DND-41 (cell line): Measurements from ENCODE around the gene EYS.

Experiments used
- ATAC-seq: fragments of 200-7000 bp; cut with Tn5 transposase; 3 replicates; pipeline ENCODE4 v1.9.1; 2021; ENCODE audit warnings: low read depth; ENCODE audit not compliant: insufficient read depth
- DNase-seq: peaks from one replicate; pipeline ENCODE4 v3.0.0-alpha.2; 2020
- H2AFZ ChIP-seq: 2 replicates; pipeline ENCODE4 v1.6.0; 2012; ENCODE audit warnings: low read depth, low read length
- H3K27ac ChIP-seq: 2 replicates; pipeline ENCODE4 v1.5.1; 2012; ENCODE audit warnings: low read length, inconsistent platforms
- H3K27me3 ChIP-seq: fragments of 200-600 bp; sonication (generic); 2 replicates; pipeline ENCODE4 v1.6.0; 2012; ENCODE audit warnings: low read length, mild to moderate bottlenecking, inconsistent platforms; ENCODE audit not compliant: insufficient read depth, poor library complexity
- H3K36me3 ChIP-seq: 2 replicates; pipeline ENCODE4 v1.5.1; 2012; ENCODE audit warnings: low read length, inconsistent platforms; ENCODE audit not compliant: insufficient read depth
- H3K4me1 ChIP-seq: 2 replicates; pipeline ENCODE4 v1.5.1; 2012; ENCODE audit warnings: mild to moderate bottlenecking, low read length; ENCODE audit not compliant: insufficient read depth
- H3K4me2 ChIP-seq: 2 replicates; pipeline ENCODE4 v1.6.0; 2012; ENCODE audit warnings: mild to moderate bottlenecking, moderate library complexity, low read length, inconsistent platforms; ENCODE audit not compliant: insufficient read depth
- H3K4me3 ChIP-seq, 2 experiments: fragments of 200-600 bp in 1 of 2; shearing (Covaris generic) in 1 of 2; 2 replicates each; pipeline ENCODE4 v1.5.1; 2012 to 2016; ENCODE audit warnings: inconsistent platforms in 2 of 2, low read length in 2 of 2, mild to moderate bottlenecking in 2 of 2, low read depth in 1 of 2, moderate library complexity in 1 of 2
- H3K79me2 ChIP-seq: 2 replicates; pipeline ENCODE4 v1.6.0; 2012; ENCODE audit warnings: low read length, inconsistent platforms; ENCODE audit not compliant: insufficient read depth
- H3K9ac ChIP-seq: 2 replicates; pipeline ENCODE4 v1.6.0; 2012; ENCODE audit warnings: low read depth, mild to moderate bottlenecking, inconsistent platforms, low read length, moderate library complexity
- H3K9me3 ChIP-seq: 2 replicates; pipeline ENCODE4 v1.5.1; 2012; ENCODE audit warnings: low read length, moderate library complexity, mild to moderate bottlenecking, inconsistent platforms; ENCODE audit not compliant: insufficient read depth, severe bottlenecking
- H4K20me1 ChIP-seq: 2 replicates; pipeline ENCODE4 v1.6.0; 2012; ENCODE audit warnings: low read length; ENCODE audit not compliant: insufficient read depth
- EZH2 ChIP-seq: IDR thresholded peaks from 3 replicates; pipeline ENCODE4 v1.6.1; 2012; ENCODE audit warnings: borderline replicate concordance, low read depth, mild to moderate bottlenecking, moderate library complexity, low read length, inconsistent platforms; ENCODE audit not compliant: severe bottlenecking
- TF ChIP-seq, protein P1 (sequence below): IDR thresholded peaks from 2 replicates; pipeline ENCODE4 v1.5.1; 2012; ENCODE audit warnings: borderline replicate concordance, low read length, moderate library complexity, mild to moderate bottlenecking; ENCODE audit not compliant: poor library complexity, severe bottlenecking; ENCODE audit errors: extremely low read depth

EYS gene

GRCh38 chr6:63789699-63790098, 1917.3 kb downstream of the EYS start:
- no peaks in the 10 kb centered on the region for H3K4me1 ChIP-seq
- DNase-seq (no peak), ATAC-seq (no peak)
- no peak overlapping the region for H3K4me2 ChIP-seq
- H3K79me2 ChIP-seq, result no peaks in the 10 kb centered on the region
- H3K4me3 ChIP-seq, result no peak overlapping the region
- TF ChIP-seq EZH2, result no peak
- TF ChIP-seq, protein P1, sequence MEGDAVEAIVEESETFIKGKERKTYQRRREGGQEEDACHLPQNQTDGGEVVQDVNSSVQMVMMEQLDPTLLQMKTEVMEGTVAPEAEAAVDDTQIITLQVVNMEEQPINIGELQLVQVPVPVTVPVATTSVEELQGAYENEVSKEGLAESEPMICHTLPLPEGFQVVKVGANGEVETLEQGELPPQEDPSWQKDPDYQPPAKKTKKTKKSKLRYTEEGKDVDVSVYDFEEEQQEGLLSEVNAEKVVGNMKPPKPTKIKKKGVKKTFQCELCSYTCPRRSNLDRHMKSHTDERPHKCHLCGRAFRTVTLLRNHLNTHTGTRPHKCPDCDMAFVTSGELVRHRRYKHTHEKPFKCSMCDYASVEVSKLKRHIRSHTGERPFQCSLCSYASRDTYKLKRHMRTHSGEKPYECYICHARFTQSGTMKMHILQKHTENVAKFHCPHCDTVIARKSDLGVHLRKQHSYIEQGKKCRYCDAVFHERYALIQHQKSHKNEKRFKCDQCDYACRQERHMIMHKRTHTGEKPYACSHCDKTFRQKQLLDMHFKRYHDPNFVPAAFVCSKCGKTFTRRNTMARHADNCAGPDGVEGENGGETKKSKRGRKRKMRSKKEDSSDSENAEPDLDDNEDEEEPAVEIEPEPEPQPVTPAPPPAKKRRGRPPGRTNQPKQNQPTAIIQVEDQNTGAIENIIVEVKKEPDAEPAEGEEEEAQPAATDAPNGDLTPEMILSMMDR, result no peak
- H3K36me3 ChIP-seq, result no peaks in the 10 kb centered on the region
- no peaks in the 10 kb centered on the region for H4K20me1 ChIP-seq
- H3K27ac ChIP-seq, result no peak overlapping the region
- H3K9me3 ChIP-seq, result no peaks in the 10 kb centered on the region
- no peaks in the 10 kb centered on the region for H3K27me3 ChIP-seq
- no peak overlapping the region for H2AFZ ChIP-seq
- no peak overlapping the region for H3K9ac ChIP-seq

- H3K9me3 ChIP-seq, result no peaks in the 10 kb centered on the region
- H2AFZ ChIP-seq, result no peak overlapping the region
- no peaks in the 10 kb centered on the region for H3K27me3 ChIP-seq
- no peaks in the 10 kb centered on the region for H3K4me1 ChIP-seq
- no peak for ATAC-seq
- H3K79me2 ChIP-seq, result no peaks in the 10 kb centered on the region
- no peaks in the 10 kb centered on the region for H3K36me3 ChIP-seq
- TF ChIP-seq, protein P1, result no peak
- no peak for TF ChIP-seq EZH2
- no peak overlapping the region for H3K27ac ChIP-seq
- no peaks in the 10 kb centered on the region for H4K20me1 ChIP-seq
- no peak for DNase-seq
- H3K4me2 ChIP-seq, result no peak overlapping the region
- H3K9ac ChIP-seq, result no peak overlapping the region
- H3K4me3 ChIP-seq, result no peak overlapping the region
Measured at GRCh38 chr6:63788569-63788968, 1918.5 kb downstream of the EYS start.

GRCh38 chr6:63787021-63787420, 1920.0 kb downstream of the EYS start:
- no peaks in the 10 kb centered on the region for H3K9me3 ChIP-seq
- H2AFZ ChIP-seq, result no peak overlapping the region
- no peak overlapping the region for H3K9ac ChIP-seq
- no peak overlapping the region for H3K4me3 ChIP-seq
- H3K79me2 ChIP-seq, result no peaks in the 10 kb centered on the region
- no peak for DNase-seq
- H4K20me1 ChIP-seq, result no peaks in the 10 kb centered on the region
- no peak overlapping the region for H3K27ac ChIP-seq
- H3K4me1 ChIP-seq, result no peaks in the 10 kb centered on the region
- no peak for TF ChIP-seq EZH2
- TF ChIP-seq, protein P1, result no peak
- H3K36me3 ChIP-seq, result no peaks in the 10 kb centered on the region
- no peak overlapping the region for H3K4me2 ChIP-seq
- H3K27me3 ChIP-seq, result no peaks in the 10 kb centered on the region
- no peak for ATAC-seq

GRCh38 chr6:63785006-63785405, 1922.0 kb downstream of the EYS start:
- TF ChIP-seq, protein P1, result no peak
- no peak for TF ChIP-seq EZH2
- no peaks in the 10 kb centered on the region for H3K9me3 ChIP-seq
- no peaks in the 10 kb centered on the region for H3K36me3 ChIP-seq
- H3K4me3 ChIP-seq, result no peak overlapping the region
- no peak for DNase-seq
- ATAC-seq, result no peak
- H3K4me1 ChIP-seq, result no peaks in the 10 kb centered on the region
- no peak overlapping the region for H3K27ac ChIP-seq
- H3K27me3 ChIP-seq, result no peaks in the 10 kb centered on the region
- no peaks in the 10 kb centered on the region for H4K20me1 ChIP-seq
- no peak overlapping the region for H3K4me2 ChIP-seq
- H3K9ac ChIP-seq, result no peak overlapping the region
- H3K79me2 ChIP-seq, result no peaks in the 10 kb centered on the region
- no peak overlapping the region for H2AFZ ChIP-seq
